Activated T-helper 1 cell treated with anti-CD3 and anti-CD28 coated beads, Interleukin-2, amount 50 U/mL, for 16 hours (primary cell): ENCODE results near the gene TCF3.

Experiments used
- DNase-seq, 2 donors: peaks; one replicate each; pipeline ENCODE4 v3.0.0-alpha.2; 2020; ENCODE audit warnings: low read depth in 1 of 2, low spot score in 1 of 2

The TCF3 gene

DNA sequence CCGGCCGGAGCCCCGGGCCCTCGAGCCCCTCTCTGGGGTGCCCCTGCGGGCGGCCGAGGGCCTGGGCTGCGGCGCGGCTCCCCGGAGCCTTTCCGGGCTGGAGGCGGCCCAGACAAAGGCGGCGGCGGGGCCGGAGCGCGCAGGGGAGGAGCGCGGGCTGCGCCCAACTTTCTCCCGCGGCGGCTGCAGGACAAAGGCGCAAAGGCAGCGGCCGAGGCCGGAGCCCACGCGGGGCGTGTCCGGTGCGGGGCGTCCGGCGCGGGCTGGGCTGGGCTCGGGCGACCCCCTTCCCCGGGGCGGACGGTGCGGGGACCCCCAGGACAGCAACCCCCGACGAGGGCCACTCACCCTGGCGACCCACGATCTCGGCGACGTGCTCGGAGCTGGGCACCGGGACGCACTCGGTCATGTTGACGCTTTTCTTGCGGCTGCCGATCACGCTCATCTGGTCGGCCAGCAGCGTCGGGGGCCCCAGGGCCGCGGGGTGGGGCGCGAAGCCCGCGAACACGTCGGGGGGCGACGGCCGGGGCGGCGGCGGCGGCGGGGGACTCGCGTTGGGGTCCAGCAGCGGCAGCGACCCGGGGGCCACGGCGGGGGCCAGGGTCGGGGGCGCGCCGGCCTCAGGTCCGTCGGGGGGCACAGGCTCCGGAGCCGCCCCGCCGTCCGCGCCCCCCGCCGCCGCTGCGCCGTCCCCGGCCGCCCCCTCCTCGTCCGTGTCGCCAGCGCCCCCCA lies 85.1 kb downstream of the TCF3 start:
- DNase-seq, result no peak

DNA sequence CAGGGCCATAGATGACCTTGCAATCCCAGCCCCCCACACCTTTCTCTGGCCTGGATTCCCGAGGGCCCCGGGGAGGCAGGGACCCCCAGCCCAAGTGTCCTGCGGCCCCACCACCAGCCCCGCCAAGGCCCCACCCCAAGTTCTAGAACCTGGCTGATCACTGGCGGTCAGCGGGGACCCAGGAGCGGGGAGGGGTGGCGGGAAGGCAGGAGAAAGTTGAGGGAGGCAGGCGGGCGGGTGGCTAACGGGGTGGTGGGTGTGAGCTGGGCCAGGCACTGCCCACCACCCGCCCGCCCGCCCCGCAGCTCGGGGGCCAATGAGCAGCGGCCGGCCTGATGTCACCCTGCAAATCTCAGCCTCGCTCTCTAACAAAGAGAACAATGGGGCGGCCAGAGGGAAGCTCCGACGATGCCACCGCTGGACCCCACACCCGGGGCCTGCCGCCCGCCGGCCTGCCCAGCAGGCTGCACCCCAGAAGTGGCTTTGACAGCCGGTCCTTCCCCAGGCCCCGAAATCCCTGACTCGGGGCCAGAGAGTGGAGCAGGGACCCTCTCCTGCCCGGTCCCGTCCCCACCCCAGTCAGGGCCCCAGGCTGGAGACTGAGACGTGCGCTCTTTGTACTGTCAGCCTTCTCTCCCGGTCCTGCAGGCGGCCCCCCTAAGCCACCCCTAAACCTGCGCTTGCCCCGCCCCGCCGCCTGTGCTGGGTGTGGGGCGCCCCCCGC lies 85.9 kb downstream of the TCF3 start:
- no peak for DNase-seq

- DNase-seq, result no peak
These were observed 89.2 kb downstream of the TCF3 start for GRCh38 chr19:1563251-1563650.

GRCh38 chr19:1561236-1561842 lies 91.1 kb downstream of the TCF3 start:
- DNase-seq, result no peak

DNA sequence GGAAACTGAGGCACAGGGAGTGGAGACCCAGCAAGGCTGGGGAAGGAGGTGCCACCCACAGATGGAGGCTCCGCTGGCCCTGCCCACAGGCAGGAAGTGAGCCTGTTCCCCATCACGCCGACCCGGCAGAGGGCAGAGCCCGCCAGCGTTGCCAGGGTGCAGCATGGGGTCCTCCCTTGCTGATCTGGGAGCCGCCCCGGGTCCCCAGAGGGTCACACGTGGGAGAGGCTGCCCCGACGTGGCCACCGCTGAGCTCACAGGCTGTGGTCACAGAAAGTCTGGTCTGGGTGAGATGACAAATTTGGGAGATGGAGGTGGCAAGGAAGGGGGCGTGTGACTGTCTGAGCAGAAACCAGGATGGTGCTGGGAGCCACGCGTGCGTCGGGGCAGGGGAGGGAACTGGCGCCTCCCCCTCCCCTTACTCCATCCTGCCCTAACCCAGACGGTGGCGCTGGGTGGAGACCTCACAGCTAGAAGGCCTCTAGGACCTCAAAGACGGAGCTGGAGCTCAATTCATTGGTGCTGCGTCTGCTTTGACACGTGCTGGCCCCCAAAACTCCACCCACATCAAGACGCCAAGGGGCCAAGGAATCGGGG lies 92.0 kb downstream of the TCF3 start:
- DNase-seq, result no peak
